ENCODE measurements around the gene MYO5A. TPM values are rescaled to one million over a fixed set of nuclear protein-coding genes. Genes with fewer than 3 reads are reported as not detected.

The MYO5A gene
- total and polyA plus RNA-seq, 10 of the 15 experiments (the other 5 are each of a cell fraction or from before 2014, with no cell fraction given) = 4.2 to 42.9 (median 31.1) TPM

DNA sequence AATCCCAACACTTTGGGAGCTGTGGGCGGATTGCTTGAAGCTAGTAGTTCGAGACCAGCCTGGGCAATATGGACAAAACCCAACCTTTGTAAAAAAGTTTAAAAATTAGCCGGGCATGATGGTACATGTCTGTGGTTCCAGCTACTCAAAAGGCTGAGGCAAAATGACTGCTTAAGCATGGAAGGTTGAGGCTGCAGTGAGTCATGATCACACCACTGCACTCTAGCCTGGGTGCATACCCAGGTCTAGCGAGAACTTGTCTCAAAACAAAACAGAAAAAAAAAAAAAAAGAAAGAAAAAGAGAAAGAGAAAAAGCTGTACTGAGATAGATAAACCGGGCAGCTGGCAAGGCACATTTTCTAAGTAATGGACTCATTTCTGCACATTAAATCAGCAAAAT, 29.5 kb upstream of the MYO5A start (continued):
- TF ChIP-seq YY1 (IDR thresholded peaks at IDR 0.05; ENCODE audit: low read depth, low read length) (peak; percentile 75), TCF7 (IDR thresholded peaks at IDR 0.05; ENCODE audit: borderline replicate concordance) (0 out of 2 replicates have a peak, but pooled peaks have one; percentile 46), SIN3A (IDR thresholded peaks at IDR 0.05; ENCODE audit: low read depth, low read length) (no peak)

DNA sequence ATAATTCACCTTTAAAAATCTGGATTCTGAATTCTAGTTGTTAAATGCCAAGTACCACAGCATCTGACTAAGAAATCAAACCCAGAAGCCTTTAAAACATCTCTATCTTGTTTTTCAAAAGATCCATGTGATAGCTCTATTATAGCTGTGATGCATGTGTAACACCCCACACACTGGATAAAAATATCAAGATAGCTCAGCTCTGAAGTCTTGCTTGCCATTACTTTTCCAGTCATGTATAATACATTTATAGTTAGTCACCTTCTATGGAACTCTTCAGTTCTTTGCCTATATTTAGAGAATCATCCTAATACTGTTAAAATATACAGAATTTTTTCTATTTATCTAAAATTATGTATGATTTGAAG, 28.6 kb upstream of the MYO5A start:
- CTCF ChIA-PET = interaction anchor here (1.7 to 2.2 kb wide), 2 partner anchors 29 to 226 kb away, joined by 5 to 6 read pairs; partner anchors contain the start of gene MYO5A
- RAD21 ChIA-PET (ENCODE audit: unreplicated experiment) = interaction anchor here (1.1 to 5.7 kb wide), 2 partner anchors 12 to 91 kb away, joined by 3 to 42 read pairs; partner anchors contain the start of gene ARPP19
- no peak for ATAC-seq
- in situ Hi-C loops (cut with MboI) = no loop called here
- Histone ChIP-seq H4K20me1 (ENCODE audit: control insufficient read depth, insufficient read depth) (no peaks in the 10 kb centered on the region), H3K79me2 (ENCODE audit: control insufficient read depth, insufficient read depth, low read length) (peaks cover 88% of the 10 kb centered on the region), H3K27ac (ENCODE audit: control insufficient read depth, insufficient read depth) (peak overlapping the region; percentile 60), H3K9me3 (replicated peaks; ENCODE audit: control insufficient read depth, insufficient read depth, low read length) (no peaks in the 10 kb centered on the region; the same call in 2 of the 3 replicates), H3K4me2 (ENCODE audit: control insufficient read depth, insufficient read depth) (peak overlapping the region; percentile 50; the same call in 1 of the 2 replicates), H3K36me3 (ENCODE audit: control insufficient read depth in 2 of 2, insufficient read depth in 2 of 2, low read length in 1 of 2) (peaks cover 4 to 8% of the 10 kb centered on the region in 2 experiments), H3K4me1 (ENCODE audit: control insufficient read depth, insufficient read depth, low read length) (peaks cover 33% of the 10 kb centered on the region), H3K27me3 (replicated peaks in 1 of 2; ENCODE audit: control insufficient read depth in 2 of 2, insufficient read depth in 2 of 2, low read length in 1 of 2) (no peaks in the 10 kb centered on the region), H3K4me3 (no peak overlapping the region), H3K9ac (ENCODE audit: control insufficient read depth, insufficient read depth, low read length) (no peak overlapping the region), H2AFZ (ENCODE audit: control insufficient read depth, low read depth, low read length) (no peak overlapping the region)
- SMC1A ChIA-PET (ENCODE audit: uncharacterized antibody, unreplicated experiment) = interaction anchor here (1.0 to 1.4 kb wide), 3 partner anchors 61 to 226 kb away, joined by 3 to 4 read pairs (median 3); no protein-coding TSS in a partner anchor
- FAIRE-seq = no peak
- DNase-seq (ENCODE audit: low read depth, low spot score) = no peak
- intact Hi-C loops (cut with micrococcal nuclease; ENCODE audit: unreplicated experiment) = no loop called here
- no TSS peak for BruUV-seq (replicated peaks)
- TF ChIP-seq TAF1 (IDR thresholded peaks at IDR 0.05; ENCODE audit: borderline replicate concordance, low read depth, low read length) (no peak), RAD21 (IDR thresholded peaks at IDR 0.05; ENCODE audit: insufficient read depth, low read depth, low read length) (no peak), RUNX3 (IDR thresholded peaks at IDR 0.05; ENCODE audit: low read length) (no peak), ZNF207 (IDR thresholded peaks at IDR 0.05; ENCODE audit: borderline replicate concordance) (no peak), ZSCAN29 (IDR thresholded peaks at IDR 0.05) (no peak), TCF3 (IDR thresholded peaks at IDR 0.05; ENCODE audit: borderline replicate concordance, insufficient read depth, low read depth, low read length) (no peak)
- TF ChIP-seq, protein P1, sequence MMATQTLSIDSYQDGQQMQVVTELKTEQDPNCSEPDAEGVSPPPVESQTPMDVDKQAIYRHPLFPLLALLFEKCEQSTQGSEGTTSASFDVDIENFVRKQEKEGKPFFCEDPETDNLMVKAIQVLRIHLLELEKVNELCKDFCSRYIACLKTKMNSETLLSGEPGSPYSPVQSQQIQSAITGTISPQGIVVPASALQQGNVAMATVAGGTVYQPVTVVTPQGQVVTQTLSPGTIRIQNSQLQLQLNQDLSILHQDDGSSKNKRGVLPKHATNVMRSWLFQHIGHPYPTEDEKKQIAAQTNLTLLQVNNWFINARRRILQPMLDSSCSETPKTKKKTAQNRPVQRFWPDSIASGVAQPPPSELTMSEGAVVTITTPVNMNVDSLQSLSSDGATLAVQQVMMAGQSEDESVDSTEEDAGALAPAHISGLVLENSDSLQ (IDR thresholded peaks at IDR 0.05) = no peak
- POLR2A ChIA-PET = interaction anchor here (2.1 kb wide), 1 partner anchor 9 kb away, joined by 9 read pairs; no protein-coding TSS in a partner anchor
